GM12878 (cell line): ENCODE measurements around the gene CCSER1. TPM values are rescaled to one million over a fixed set of nuclear protein-coding genes. Genes with fewer than 3 reads are reported as not detected.

Experiments used
- ATAC-seq: fragments of 200-7000 bp; cut with Tn5 transposase; 3 replicates; pipeline ENCODE4 v1.9.1; 2020; ENCODE audit warnings: mild to moderate bottlenecking, moderate library complexity
- BruUV-seq: library from RNA; stranded (reverse); fragments of 400-500 nt; replicated peaks from 2 replicates; lab custom pipeline; 2021; lab: Mats Ljungman, UMichigan
- CTCF ChIA-PET: fragments of 300-600 bp; sonication (Branson Sonifier 250); formaldehyde crosslinking; extraction: SDS; loops from one replicate; lab custom pipeline; 2021; ENCODE audit warnings: inconsistent platforms; lab: Yijun Ruan, JAX
- POLR2A ChIA-PET: fragments of 350-600 bp; formaldehyde crosslinking; extraction: SDS; loops from one replicate; lab custom pipeline; 2021; ENCODE audit warnings: inconsistent platforms; lab: Charles Lee
- RAD21 ChIA-PET: fragments of 300-600 bp; sonication (Branson Sonifier 250); formaldehyde crosslinking; loops from one replicate; lab custom pipeline; 2023; ENCODE audit warnings: antibody characterized with exemption; ENCODE audit not compliant: unreplicated experiment; lab: Charles Lee
- SMC1A ChIA-PET: fragments of 300-600 bp; sonication (Branson Sonifier 250); formaldehyde crosslinking; loops from one replicate; lab custom pipeline; 2023; ENCODE audit not compliant: unreplicated experiment, uncharacterized antibody; lab: Charles Lee
- DNase-seq: peaks from one replicate; pipeline ENCODE4 v3.0.0-alpha.2; 2011; ENCODE audit warnings: low read depth, low spot score
- FAIRE-seq: peaks from 3 replicates; lab custom pipeline; 2011; peaks lifted over from hg19 to GRCh38; lab: Jason Lieb, UNC
- H2AFZ ChIP-seq: 2 replicates; pipeline ENCODE4 v1.6.0; 2011; ENCODE audit warnings: low read depth, low read length, control low read depth; ENCODE audit not compliant: control insufficient read depth
- H3K27ac ChIP-seq: 2 replicates; pipeline ENCODE4 v1.5.1; 2011; ENCODE audit warnings: control low read depth; ENCODE audit not compliant: control insufficient read depth, insufficient read depth
- H3K27me3 ChIP-seq, 2 experiments: replicated peaks in 1 of 2; 2 replicates each; pipeline versions ENCODE4 v1.6.0 to v1.6.1; 2011; ENCODE audit warnings: low read length in 1 of 2; ENCODE audit not compliant: control insufficient read depth in 2 of 2, insufficient read depth in 2 of 2
- H3K36me3 ChIP-seq, 2 experiments: 2 replicates each; pipeline ENCODE4 v1.5.1; 2011; ENCODE audit warnings: low read length in 1 of 2; ENCODE audit not compliant: control insufficient read depth in 2 of 2, insufficient read depth in 2 of 2
- H3K4me1 ChIP-seq: 2 replicates; pipeline ENCODE4 v1.6.1; 2011; ENCODE audit warnings: mild to moderate bottlenecking, low read length, moderate library complexity, mixed read lengths; ENCODE audit not compliant: control insufficient read depth, insufficient read depth
- H3K4me2 ChIP-seq: 2 replicates; pipeline ENCODE4 v1.6.0; 2011; ENCODE audit warnings: control low read depth; ENCODE audit not compliant: control insufficient read depth, insufficient read depth
- H3K4me3 ChIP-seq: fragments of 200-600 bp; sonication (generic); 2 replicates; pipeline ENCODE4 v1.5.1; 2016
- H3K79me2 ChIP-seq: 2 replicates; pipeline ENCODE4 v1.6.0; 2011; ENCODE audit warnings: low read length; ENCODE audit not compliant: control insufficient read depth, insufficient read depth
- H3K9ac ChIP-seq: 2 replicates; pipeline ENCODE4 v1.8.0; 2011; ENCODE audit warnings: low read length, control low read depth, mixed read lengths; ENCODE audit not compliant: control insufficient read depth, insufficient read depth
- H3K9me3 ChIP-seq: replicated peaks from 3 replicates; pipeline ENCODE4 v1.5.1; 2011; ENCODE audit warnings: mild to moderate bottlenecking, low read length; ENCODE audit not compliant: control insufficient read depth, insufficient read depth
- H4K20me1 ChIP-seq: 2 replicates; pipeline ENCODE4 v1.6.0; 2011; ENCODE audit not compliant: control insufficient read depth, insufficient read depth
- ATF7 ChIP-seq: fragments of 450-650 bp; IDR thresholded peaks from 2 replicates; pipeline ENCODE4 v1.6.1; 2016; ENCODE audit warnings: low read depth, mild to moderate bottlenecking
- BCL11A ChIP-seq: IDR thresholded peaks from 2 replicates; pipeline ENCODE4 v1.6.1; 2011; ENCODE audit warnings: low read depth, low read length
- ETV6 ChIP-seq, 2 experiments: fragments of 450-650 bp in 1 of 2; IDR thresholded peaks in 1 of 2; conservative IDR thresholded peaks in 1 of 2; 2 replicates each; pipeline ENCODE4 v1.6.1; 2014; ENCODE audit warnings: antibody characterized with exemption in 1 of 2, borderline replicate concordance in 1 of 2, low read depth in 1 of 2, mild to moderate bottlenecking in 1 of 2, moderate library complexity in 1 of 2
- EZH2 ChIP-seq: IDR thresholded peaks from 2 replicates; pipeline ENCODE4 v1.6.1; 2012; ENCODE audit warnings: low read depth, mild to moderate bottlenecking, control low read depth, inconsistent platforms, low read length, borderline replicate concordance; ENCODE audit not compliant: control insufficient read depth
- FOXK2 ChIP-seq: fragments of 450-650 bp; IDR thresholded peaks from 2 replicates; pipeline ENCODE4 v1.6.1; 2017; ENCODE audit warnings: mild to moderate bottlenecking, moderate library complexity
- IKZF2 ChIP-seq, 2 experiments: fragments of 450-650 bp; IDR thresholded peaks; 2 replicates each; pipeline ENCODE4 v1.6.1; 2017; ENCODE audit warnings: mild to moderate bottlenecking in 2 of 2, moderate library complexity in 2 of 2
- MEF2B ChIP-seq: fragments of 450-650 bp; IDR thresholded peaks from 2 replicates; pipeline ENCODE4 v1.6.1; 2018; ENCODE audit warnings: mild to moderate bottlenecking, moderate library complexity; ENCODE audit not compliant: partially characterized antibody, poor library complexity, severe bottlenecking
- MYB ChIP-seq: fragments of 150-350 bp; IDR thresholded peaks from 2 replicates; pipeline ENCODE4 v1.6.1; 2014; ENCODE audit warnings: mild to moderate bottlenecking, low read depth, low read length, borderline replicate concordance
- MYC ChIP-seq: IDR thresholded peaks from 2 replicates; pipeline ENCODE4 v1.6.1; 2011; ENCODE audit warnings: mild to moderate bottlenecking, low read length, moderate library complexity, inconsistent platforms; ENCODE audit not compliant: insufficient read depth, insufficient replicate concordance, insufficient read length, severe bottlenecking
- NBN ChIP-seq: fragments of 450-650 bp; IDR thresholded peaks from 2 replicates; pipeline ENCODE4 v1.6.1; 2016
- SP1 ChIP-seq: IDR thresholded peaks from one replicate; pipeline ENCODE4 v1.6.1; 2011; ENCODE audit warnings: low read depth, low read length
- SPI1 ChIP-seq: IDR thresholded peaks from 2 replicates; pipeline ENCODE4 v1.6.1; 2011; ENCODE audit warnings: low read depth, mild to moderate bottlenecking, low read length, moderate library complexity, borderline replicate concordance; ENCODE audit not compliant: insufficient read depth
- SUPT20H ChIP-seq: IDR thresholded peaks from 2 replicates; pipeline ENCODE4 v1.6.1; 2011; ENCODE audit warnings: low read depth, mild to moderate bottlenecking, low read length, moderate library complexity, borderline replicate concordance; ENCODE audit not compliant: control insufficient read depth
- WGBS: methylation state at CpG from one replicate; pipeline ENCODE4 v1.1.6; 2016; ENCODE audit warnings: low lambda C conversion rate; ENCODE audit not compliant: insufficient replicate concordance, insufficient coverage; ENCODE audit errors: missing lambda C conversion rate; 5-methylcytosine and 5-hydroxymethylcytosine counted together
- in situ Hi-C: fragments of 300-500 bp; cut with MboI; formaldehyde crosslinking; loops from 9 replicates; pipeline ENCODE4 v1.14.3; 2018; ENCODE audit warnings: mixed read lengths
- intact Hi-C: fragments of 100-400 bp; cut with micrococcal nuclease; formaldehyde crosslinking; loops from one replicate; pipeline ENCODE4 v1.14.2; 2022; ENCODE audit not compliant: unreplicated experiment
- polyA plus RNA-seq, 11 experiments: library from polyadenylated mRNA; depleted of rRNA in 4 of 11; unstranded in 6 of 11; stranded (reverse) in 5 of 11; fragments of >200 nt; fragmentation: Nextera tagmentation in 4 of 11; fragmentation: Illumina TruSeq in 1 of 11; extraction: Ambion mirVana in 4 of 11; extraction: Trizol in 1 of 11; gene quantifications; 1 replicate in 1 of 11; 2 replicates in 10 of 11; pipeline versions ENCODE4 v1.2.1 to v1.2.3, GENCODE V29; 2011 to 2016; ENCODE audit warnings: inconsistent platforms in 2 of 11, missing spikeins in 2 of 11, low read depth in 1 of 11
- total RNA-seq, 4 experiments: library from RNA; depleted of rRNA in 3 of 4; stranded (reverse); fragments of >200 nt in 3 of 4; fragmentation: Illumina TruSeq in 1 of 4; extraction: Trizol in 1 of 4; gene quantifications; 2 replicates each; pipeline versions ENCODE4 v1.2.1 to v1.2.3, GENCODE V29; 2013 to 2021
- TF ChIP-seq, protein P1 (sequence below): IDR thresholded peaks from 2 replicates; pipeline ENCODE4 v1.6.1; 2011; ENCODE audit warnings: borderline replicate concordance, low read depth, mild to moderate bottlenecking, moderate library complexity, low read length; ENCODE audit not compliant: insufficient read depth, poor library complexity, severe bottlenecking
- TF ChIP-seq, protein P2 (sequence below): fragments of 450-650 bp; IDR thresholded peaks from 2 replicates; pipeline ENCODE4 v1.6.1; 2017; ENCODE audit warnings: low read depth, mild to moderate bottlenecking, moderate library complexity
- TF ChIP-seq, protein P3 (sequence below): fragments of 450-650 bp; IDR thresholded peaks from 2 replicates; pipeline ENCODE4 v1.6.1; 2016; ENCODE audit warnings: mild to moderate bottlenecking, moderate library complexity, borderline replicate concordance

The CCSER1 gene
- total and polyA plus RNA-seq, 10 of the 15 experiments (the other 5 are each of a cell fraction or from before 2014, with no cell fraction given), result 0.22 to 2.7 (median 1.0) TPM

DNA sequence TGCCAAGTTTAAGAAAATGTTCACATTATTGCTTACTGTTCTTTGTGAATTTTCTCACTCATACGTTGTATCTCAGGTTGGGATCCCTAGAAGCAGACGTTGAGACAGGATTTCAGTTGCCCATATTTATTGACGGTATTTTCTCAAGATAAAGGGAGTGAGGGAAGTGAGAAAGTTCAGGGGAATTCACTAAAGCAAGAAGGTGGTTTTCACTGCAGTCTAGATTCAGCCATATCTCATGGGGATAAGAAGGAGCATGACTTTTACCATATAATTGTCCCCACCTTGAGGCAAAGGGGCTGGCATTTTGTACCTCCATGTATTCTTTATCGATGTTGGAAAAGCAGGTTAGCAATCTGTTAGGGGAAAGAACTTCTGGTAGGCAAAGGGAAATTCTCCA, 543.0 kb downstream of the CCSER1 start:
- Histone ChIP-seq H3K4me2 (no peak overlapping the region), H3K4me3 (no peak overlapping the region), H3K27ac (no peak overlapping the region), H3K9me3 (no peaks in the 10 kb centered on the region), H3K27me3 (no peaks in the 10 kb centered on the region), H3K36me3 (no peaks in the 10 kb centered on the region), H3K9ac (no peak overlapping the region), H3K4me1 (no peaks in the 10 kb centered on the region), H2AFZ (no peak overlapping the region), H3K79me2 (no peaks in the 10 kb centered on the region), H4K20me1 (no peaks in the 10 kb centered on the region)
- DNase-seq (no peak), FAIRE-seq (no peak), ATAC-seq (peak; percentile 66)
- WGBS, result 0% methylated on average over 4 of the region's 4 CpGs
- ChIA-PET CTCF (no interaction called here), SMC1A (no interaction called here), RAD21 (no interaction called here), POLR2A (no interaction called here)
- no TSS peak for BruUV-seq
- intact Hi-C loops, result no loop called here
- in situ Hi-C loops, result no loop called here
- TF ChIP-seq IKZF2 (IDR thresholded peaks at IDR 0.05) (peak in 1 of 2 experiments; percentile 16; a peak in 1 of 4 replicates), NBN (no peak), ETV6 (conservative IDR thresholded peaks at IDR 0.05 in 1 of 2, IDR thresholded peaks at IDR 0.05 in 1 of 2; ENCODE audit: borderline replicate concordance in 1 of 2, low read depth in 1 of 2) (no peak), FOXK2 (no peak), SPI1 (peak; percentile 59; the same call in 1 of the 2 replicates), SUPT20H (no peak), ATF7 (no peak), MEF2B (peak; percentile 75), BCL11A (no peak), MYC (no peak), SP1 (no peak), MYB (no peak), EZH2 (no peak)
- TF ChIP-seq, protein P1, sequence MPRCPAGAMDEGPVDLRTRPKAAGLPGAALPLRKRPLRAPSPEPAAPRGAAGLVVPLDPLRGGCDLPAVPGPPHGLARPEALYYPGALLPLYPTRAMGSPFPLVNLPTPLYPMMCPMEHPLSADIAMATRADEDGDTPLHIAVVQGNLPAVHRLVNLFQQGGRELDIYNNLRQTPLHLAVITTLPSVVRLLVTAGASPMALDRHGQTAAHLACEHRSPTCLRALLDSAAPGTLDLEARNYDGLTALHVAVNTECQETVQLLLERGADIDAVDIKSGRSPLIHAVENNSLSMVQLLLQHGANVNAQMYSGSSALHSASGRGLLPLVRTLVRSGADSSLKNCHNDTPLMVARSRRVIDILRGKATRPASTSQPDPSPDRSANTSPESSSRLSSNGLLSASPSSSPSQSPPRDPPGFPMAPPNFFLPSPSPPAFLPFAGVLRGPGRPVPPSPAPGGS, result no peak
- TF ChIP-seq, protein P2, sequence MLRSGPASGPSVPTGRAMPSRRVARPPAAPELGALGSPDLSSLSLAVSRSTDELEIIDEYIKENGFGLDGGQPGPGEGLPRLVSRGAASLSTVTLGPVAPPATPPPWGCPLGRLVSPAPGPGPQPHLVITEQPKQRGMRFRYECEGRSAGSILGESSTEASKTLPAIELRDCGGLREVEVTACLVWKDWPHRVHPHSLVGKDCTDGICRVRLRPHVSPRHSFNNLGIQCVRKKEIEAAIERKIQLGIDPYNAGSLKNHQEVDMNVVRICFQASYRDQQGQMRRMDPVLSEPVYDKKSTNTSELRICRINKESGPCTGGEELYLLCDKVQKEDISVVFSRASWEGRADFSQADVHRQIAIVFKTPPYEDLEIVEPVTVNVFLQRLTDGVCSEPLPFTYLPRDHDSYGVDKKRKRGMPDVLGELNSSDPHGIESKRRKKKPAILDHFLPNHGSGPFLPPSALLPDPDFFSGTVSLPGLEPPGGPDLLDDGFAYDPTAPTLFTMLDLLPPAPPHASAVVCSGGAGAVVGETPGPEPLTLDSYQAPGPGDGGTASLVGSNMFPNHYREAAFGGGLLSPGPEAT, result peak; percentile 39; the same call in 1 of the 2 replicates
- TF ChIP-seq, protein P3, sequence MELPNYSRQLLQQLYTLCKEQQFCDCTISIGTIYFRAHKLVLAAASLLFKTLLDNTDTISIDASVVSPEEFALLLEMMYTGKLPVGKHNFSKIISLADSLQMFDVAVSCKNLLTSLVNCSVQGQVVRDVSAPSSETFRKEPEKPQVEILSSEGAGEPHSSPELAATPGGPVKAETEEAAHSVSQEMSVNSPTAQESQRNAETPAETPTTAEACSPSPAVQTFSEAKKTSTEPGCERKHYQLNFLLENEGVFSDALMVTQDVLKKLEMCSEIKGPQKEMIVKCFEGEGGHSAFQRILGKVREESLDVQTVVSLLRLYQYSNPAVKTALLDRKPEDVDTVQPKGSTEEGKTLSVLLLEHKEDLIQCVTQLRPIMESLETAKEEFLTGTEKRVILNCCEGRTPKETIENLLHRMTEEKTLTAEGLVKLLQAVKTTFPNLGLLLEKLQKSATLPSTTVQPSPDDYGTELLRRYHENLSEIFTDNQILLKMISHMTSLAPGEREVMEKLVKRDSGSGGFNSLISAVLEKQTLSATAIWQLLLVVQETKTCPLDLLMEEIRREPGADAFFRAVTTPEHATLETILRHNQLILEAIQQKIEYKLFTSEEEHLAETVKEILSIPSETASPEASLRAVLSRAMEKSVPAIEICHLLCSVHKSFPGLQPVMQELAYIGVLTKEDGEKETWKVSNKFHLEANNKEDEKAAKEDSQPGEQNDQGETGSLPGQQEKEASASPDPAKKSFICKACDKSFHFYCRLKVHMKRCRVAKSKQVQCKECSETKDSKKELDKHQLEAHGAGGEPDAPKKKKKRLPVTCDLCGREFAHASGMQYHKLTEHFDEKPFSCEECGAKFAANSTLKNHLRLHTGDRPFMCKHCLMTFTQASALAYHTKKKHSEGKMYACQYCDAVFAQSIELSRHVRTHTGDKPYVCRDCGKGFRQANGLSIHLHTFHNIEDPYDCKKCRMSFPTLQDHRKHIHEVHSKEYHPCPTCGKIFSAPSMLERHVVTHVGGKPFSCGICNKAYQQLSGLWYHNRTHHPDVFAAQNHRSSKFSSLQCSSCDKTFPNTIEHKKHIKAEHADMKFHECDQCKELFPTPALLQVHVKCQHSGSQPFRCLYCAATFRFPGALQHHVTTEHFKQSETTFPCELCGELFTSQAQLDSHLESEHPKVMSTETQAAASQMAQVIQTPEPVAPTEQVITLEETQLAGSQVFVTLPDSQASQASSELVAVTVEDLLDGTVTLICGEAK, result no peak
